K562 (cell line): Measurements from ENCODE around the gene KPNA4. TPM values are rescaled to one million over a fixed set of nuclear protein-coding genes. Genes with fewer than 3 reads are reported as not detected.

ENCODE experiments used
- ARID3A ChIP-seq: IDR thresholded peaks from 2 replicates; pipeline ENCODE4 v1.6.1; 2012; ENCODE audit warnings: low read depth, low read length, improper control_type of control experiment, borderline replicate concordance
- CC2D1A ChIP-seq: fragments of 450-650 bp; IDR thresholded peaks from 2 replicates; pipeline ENCODE4 v1.6.1; 2017; ENCODE audit warnings: mild to moderate bottlenecking
- FOXA1 ChIP-seq: fragments of 450-650 bp; IDR thresholded peaks from 2 replicates; pipeline ENCODE4 v1.6.1; 2016; ENCODE audit warnings: mild to moderate bottlenecking, borderline replicate concordance
- ID3 ChIP-seq, 2 experiments: fragments of 250-450 bp in 1 of 2; fragments of 450-650 bp in 1 of 2; sonication (Bioruptor Pico) in 1 of 2; IDR thresholded peaks; 2 replicates each; pipeline versions ENCODE4 v1.6.1 to v1.8.0; 2016 to 2021; ENCODE audit warnings: mild to moderate bottlenecking in 2 of 2, moderate library complexity in 2 of 2, missing compliant biosample characterization in 1 of 2, missing genetic modification characterization in 1 of 2
- LARP7 ChIP-seq: fragments of 450-650 bp; IDR thresholded peaks from 2 replicates; pipeline ENCODE4 v1.6.1; 2016
- MEIS2 ChIP-seq: fragments of 450-650 bp; IDR thresholded peaks from 2 replicates; pipeline ENCODE4 v1.6.1; 2014; ENCODE audit warnings: mild to moderate bottlenecking; ENCODE audit not compliant: partially characterized antibody
- NFIC ChIP-seq: fragments of 450-650 bp; IDR thresholded peaks from 2 replicates; pipeline ENCODE4 v1.6.1; 2017; ENCODE audit warnings: mild to moderate bottlenecking, inconsistent platforms
- PKNOX1 ChIP-seq: fragments of 450-650 bp; IDR thresholded peaks from 2 replicates; pipeline ENCODE4 v1.6.1; 2016
- RFX5 ChIP-seq: IDR thresholded peaks from 2 replicates; pipeline ENCODE4 v1.6.1; 2011; ENCODE audit warnings: low read depth, mild to moderate bottlenecking, improper control_type of control experiment, low read length
- SMARCB1 ChIP-seq: IDR thresholded peaks from 2 replicates; pipeline ENCODE4 v1.6.1; 2011; ENCODE audit warnings: improper control_type of control experiment, low read depth; ENCODE audit not compliant: insufficient read length
- SREBF1 ChIP-seq: fragments of 150-350 bp; IDR thresholded peaks from 2 replicates; pipeline ENCODE4 v1.6.1; 2014; ENCODE audit warnings: antibody characterized with exemption, low read depth, low read length, borderline replicate concordance
- TAF9B ChIP-seq: fragments of 450-650 bp; IDR thresholded peaks from 2 replicates; pipeline ENCODE4 v1.6.1; 2018; ENCODE audit warnings: mild to moderate bottlenecking; ENCODE audit not compliant: partially characterized antibody
- ZBTB1 ChIP-seq: sonication (generic); formaldehyde crosslinking; IDR thresholded peaks from 2 replicates; pipeline ENCODE4 v1.8.1; 2023; ENCODE audit warnings: missing genetic modification reagents, low read depth, mild to moderate bottlenecking, borderline replicate concordance
- ZBTB26 ChIP-seq: fragments of 450-650 bp; formaldehyde crosslinking; IDR thresholded peaks from 2 replicates; pipeline ENCODE4 v1.4.0; 2022; ENCODE audit warnings: missing genetic modification characterization
- ZNF408 ChIP-seq: fragments of 250-450 bp; sonication (Bioruptor Pico); IDR thresholded peaks from 2 replicates; pipeline ENCODE4 v1.4.0; 2020; ENCODE audit warnings: low read depth, mild to moderate bottlenecking, moderate library complexity
- ZNF589 ChIP-seq: fragments of 200-800 bp; sonication (Bioruptor generic); IDR thresholded peaks from 2 replicates; pipeline ENCODE4 v1.6.1; 2016; ENCODE audit warnings: low read depth, missing genetic modification characterization, missing compliant biosample characterization
- ZNF592 ChIP-seq: fragments of 450-650 bp; IDR thresholded peaks from 2 replicates; pipeline ENCODE4 v1.6.1; 2017; ENCODE audit warnings: antibody characterized with exemption, mild to moderate bottlenecking
- polyA plus RNA-seq, 8 experiments: library from polyadenylated mRNA; depleted of rRNA in 4 of 8; stranded (reverse) in 5 of 8; unstranded in 3 of 8; fragments of >200 nt; fragmentation: Nextera tagmentation in 2 of 8; fragmentation: Illumina TruSeq in 1 of 8; extraction: Ambion mirVana in 2 of 8; extraction: Trizol in 1 of 8; gene quantifications; 2 replicates each; pipeline versions ENCODE4 v1.2.1 to v1.2.3, GENCODE V29; 2011 to 2014; ENCODE audit warnings: inconsistent platforms in 1 of 8, missing spikeins in 1 of 8
- total RNA-seq, 7 experiments: library from RNA; depleted of rRNA in 6 of 7; stranded (reverse); fragments of >200 nt in 6 of 7; fragmentation: Illumina TruSeq in 2 of 7; extraction: Trizol in 2 of 7; gene quantifications; 2 replicates each; pipeline versions ENCODE4 v1.2.1 to v1.2.3, GENCODE V29; 2011 to 2021; ENCODE audit warnings: low replicate concordance in 1 of 7

The KPNA4 gene
- total and polyA plus RNA-seq, 9 of the 15 experiments (the other 6 are each of a cell fraction or from before 2014, with no cell fraction given) = 13.9 to 66.6 (median 34.5) TPM

- no peak for TF ChIP-seq SREBF1
- peak; percentile 73 for TF ChIP-seq TAF9B
- TF ChIP-seq RFX5 = no peak
- TF ChIP-seq NFIC = peak; percentile 56
- TF ChIP-seq ZBTB26 (CRISPR knock-in tag) = peak; percentile 49; the same call in 1 of the 2 replicates
- no peak for TF ChIP-seq LARP7
- TF ChIP-seq CC2D1A = peak; percentile 95
- no peak for TF ChIP-seq ZNF408 (CRISPR knock-in tag)
- TF ChIP-seq ID3 (CRISPR knock-in tag; IDR thresholded peaks at IDR 0.05) = no peak
- peak; percentile 80 for TF ChIP-seq ID3 (tag; IDR thresholded peaks at IDR 0.05)
- peak; percentile 92 for TF ChIP-seq ZBTB1
- no peak for TF ChIP-seq SMARCB1
- TF ChIP-seq MEIS2 = peak; percentile 65
- TF ChIP-seq ZNF589 (CRISPR knock-in tag) = peak; percentile 87
- TF ChIP-seq ARID3A = no peak
- TF ChIP-seq PKNOX1 = 0 out of 2 replicates have a peak, but pooled peaks have one; percentile 15
- TF ChIP-seq ZNF592 = peak; percentile 94
- no peak for TF ChIP-seq FOXA1
Observed at GRCh38 chr3:160449636-160450598, 115.5 kb downstream of the KPNA4 start, which contains the start of gene TRIM59 (continued).
